ENCODE results near the gene RGS7.
"Not testable (repeated sequence)": the region's sequence is repeated elsewhere in the genome, so short reads cannot be mapped to it uniquely, and the experiment has no call there.

RGS7 gene

GRCh38 chr1:240820816-240821215 is 536.2 kb downstream of the RGS7 start:
- DNase-seq: no peak

- no peak for DNase-seq
Measured at GRCh38 chr1:240816472-240816871, 540.5 kb downstream of the RGS7 start.

- DNase-seq: no peak
Measured at GRCh38 chr1:240813720-240814119, 543.3 kb downstream of the RGS7 start.

- no peak for DNase-seq
Measured at GRCh38 chr1:240811256-240811655, 545.7 kb downstream of the RGS7 start.

- no peak for DNase-seq
Measured at GRCh38 chr1:240808381-240808780, 548.6 kb downstream of the RGS7 start.

- DNase-seq: no peak
Measured at GRCh38 chr1:240806200-240806745, 550.7 kb downstream of the RGS7 start.

- DNase-seq: no peak
Measured at GRCh38 chr1:240804475-240804874, 552.5 kb downstream of the RGS7 start.

- DNase-seq: no peak
Measured at GRCh38 chr1:240803151-240803550, 553.9 kb downstream of the RGS7 start.

GRCh38 chr1:240802271-240802670 is 554.7 kb downstream of the RGS7 start:
- no peak for DNase-seq

GRCh38 chr1:240801442-240801841 is 555.6 kb downstream of the RGS7 start:
- DNase-seq: no peak

- no peak for DNase-seq
Measured at GRCh38 chr1:240800291-240800690, 556.7 kb downstream of the RGS7 start.

- DNase-seq: no peak
Measured at GRCh38 chr1:240797050-240797449, 560.0 kb downstream of the RGS7 start.

- no peak for DNase-seq
Measured at GRCh38 chr1:240794046-240794843, 562.8 kb downstream of the RGS7 start.

GRCh38 chr1:240792915-240793529 is 564.0 kb downstream of the RGS7 start:
- no peak for DNase-seq

- DNase-seq: no peak
Measured at GRCh38 chr1:240790856-240791255, 566.1 kb downstream of the RGS7 start.

GRCh38 chr1:240786880-240787279 is 570.1 kb downstream of the RGS7 start:
- DNase-seq: no peak

- DNase-seq: no peak
Measured at GRCh38 chr1:240784776-240785175, 572.2 kb downstream of the RGS7 start.

GRCh38 chr1:240783728-240784137 is 573.3 kb downstream of the RGS7 start:
- DNase-seq: not testable (repeated sequence)

- no peak for DNase-seq
Measured at GRCh38 chr1:240776237-240776636, 580.8 kb downstream of the RGS7 start.

- DNase-seq: no peak
Measured at GRCh38 chr1:240772131-240772530, 584.9 kb downstream of the RGS7 start.

GRCh38 chr1:240771450-240771849 is 585.6 kb downstream of the RGS7 start:
- DNase-seq: no peak

- no peak for DNase-seq
Measured at GRCh38 chr1:240768979-240769378, 588.0 kb downstream of the RGS7 start.

- DNase-seq: no peak
Measured at GRCh38 chr1:240766831-240767230, 590.2 kb downstream of the RGS7 start.

- no peak for DNase-seq
Measured at GRCh38 chr1:240765732-240766363, 591.2 kb downstream of the RGS7 start.
